ENCODE measurements around the gene CACNA1F.
A peak's percentile ranks its signal among the peaks of the same experiment; 100 is the strongest.
"Not testable (repeated sequence)": the region's sequence is repeated elsewhere in the genome, so short reads cannot be mapped to it uniquely, and the experiment has no call there.

The CACNA1F gene

GRCh38 chrX:49175435-49176274, 57.5 kb downstream of the CACNA1F start:
- no peak for DNase-seq (ENCODE audit: low spot score)

GRCh38 chrX:49174723-49175122, 58.4 kb downstream of the CACNA1F start:
- no peak for DNase-seq (ENCODE audit: low spot score)

- DNase-seq (ENCODE audit: low spot score): not testable (repeated sequence)
Measured at GRCh38 chrX:49173544-49173943, 59.6 kb downstream of the CACNA1F start.

GRCh38 chrX:49172280-49172780, 60.8 kb downstream of the CACNA1F start:
- DNase-seq (ENCODE audit: low spot score): peak; percentile 67

- DNase-seq (ENCODE audit: low spot score): peak; percentile 62
Measured at GRCh38 chrX:49171752-49172279, 61.3 kb downstream of the CACNA1F start, which contains the start of gene PLP2. Gene PLP2 (plus strand): TSS chrX:49171898. CDS start chrX:49172001, 103 bp downstream.

- DNase-seq (ENCODE audit: low spot score): no peak
Measured at GRCh38 chrX:49167740-49168108, 65.4 kb downstream of the CACNA1F start.

- peak; percentile 73 for DNase-seq (ENCODE audit: low spot score)
Measured at GRCh38 chrX:49166914-49167739, 66.0 kb downstream of the CACNA1F start.

GRCh38 chrX:49165901-49166881, 66.9 kb downstream of the CACNA1F start:
- peak; percentile 77 for DNase-seq (ENCODE audit: low spot score)

GRCh38 chrX:49164589-49165360, 68.4 kb downstream of the CACNA1F start:
- no peak for DNase-seq (ENCODE audit: low spot score)

- DNase-seq (ENCODE audit: low spot score): peak; percentile 80
Measured at GRCh38 chrX:49163555-49164419, 69.4 kb downstream of the CACNA1F start.

- no peak for DNase-seq (ENCODE audit: low spot score)
Measured at GRCh38 chrX:49162620-49163019, 70.5 kb downstream of the CACNA1F start, which contains the start of gene MAGIX. Gene MAGIX (plus strand): TSS chrX:49162758. CDS start chrX:49162890, 132 bp downstream.

- no peak for DNase-seq (ENCODE audit: low spot score)
Measured at GRCh38 chrX:49161632-49162031, 71.5 kb downstream of the CACNA1F start.

GRCh38 chrX:49160908-49161307, 72.2 kb downstream of the CACNA1F start:
- no peak for DNase-seq (ENCODE audit: low spot score)

GRCh38 chrX:49157194-49157593, 75.9 kb downstream of the CACNA1F start:
- no peak for DNase-seq (ENCODE audit: low spot score)

- DNase-seq (ENCODE audit: low spot score): peak; percentile 85
Measured at GRCh38 chrX:49155900-49156837, 77.0 kb downstream of the CACNA1F start.

- peak; percentile 40 for DNase-seq (ENCODE audit: low spot score)
Measured at GRCh38 chrX:49155243-49155899, 77.8 kb downstream of the CACNA1F start.
